ENCODE results near the gene ATOX1. TPM values are rescaled to one million over a fixed set of nuclear protein-coding genes. Genes with fewer than 3 reads are reported as not detected.
A peak's percentile ranks its signal among the peaks of the same experiment; 100 is the strongest.

The ATOX1 gene
- total and polyA plus RNA-seq, 2 of the 13 experiments (the other 11 are each of a cell fraction or from before 2014, with no cell fraction given) = 62.4 to 124 TPM

DNA sequence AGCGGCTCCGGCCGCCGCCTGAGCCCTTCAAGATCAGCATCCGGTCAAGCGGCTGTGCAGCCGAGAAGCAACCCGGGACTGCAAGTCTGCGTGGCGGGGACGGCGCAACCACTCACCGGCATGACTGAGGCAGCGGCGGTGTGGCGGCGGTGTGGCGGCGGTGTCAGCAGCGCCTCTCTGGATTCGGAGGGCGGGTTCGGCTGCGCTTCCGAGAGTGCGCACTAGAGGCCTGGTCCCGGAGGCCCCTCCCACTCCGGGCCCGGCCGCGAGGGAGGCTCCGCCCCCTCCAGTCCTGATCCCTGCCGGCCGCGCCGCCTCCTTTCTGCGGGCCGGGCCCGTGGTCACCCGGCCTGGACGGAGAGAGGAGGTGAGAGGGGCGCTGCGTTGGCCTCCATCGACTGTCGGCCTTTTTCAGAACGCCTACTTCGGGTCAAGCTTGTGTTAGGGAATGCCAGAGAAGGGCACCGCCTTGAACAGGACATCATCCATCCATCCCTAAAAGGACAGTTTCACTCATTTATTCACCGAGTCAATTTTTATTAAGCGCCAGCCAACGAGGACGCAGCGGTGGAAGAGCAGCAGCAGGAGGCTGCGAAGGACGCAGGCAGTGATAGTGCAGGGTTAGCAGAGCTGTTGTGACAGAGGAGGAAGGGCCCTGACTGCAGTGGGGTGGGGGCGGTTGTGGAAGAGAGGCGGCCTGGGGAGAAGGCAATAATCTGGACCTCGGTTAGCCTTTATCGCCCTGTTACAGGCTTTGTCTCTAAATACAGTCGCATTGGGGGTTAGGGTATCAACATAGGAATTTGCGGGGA is at the start of gene ATOX1 (continued):
- TF ChIP-seq, protein P1, sequence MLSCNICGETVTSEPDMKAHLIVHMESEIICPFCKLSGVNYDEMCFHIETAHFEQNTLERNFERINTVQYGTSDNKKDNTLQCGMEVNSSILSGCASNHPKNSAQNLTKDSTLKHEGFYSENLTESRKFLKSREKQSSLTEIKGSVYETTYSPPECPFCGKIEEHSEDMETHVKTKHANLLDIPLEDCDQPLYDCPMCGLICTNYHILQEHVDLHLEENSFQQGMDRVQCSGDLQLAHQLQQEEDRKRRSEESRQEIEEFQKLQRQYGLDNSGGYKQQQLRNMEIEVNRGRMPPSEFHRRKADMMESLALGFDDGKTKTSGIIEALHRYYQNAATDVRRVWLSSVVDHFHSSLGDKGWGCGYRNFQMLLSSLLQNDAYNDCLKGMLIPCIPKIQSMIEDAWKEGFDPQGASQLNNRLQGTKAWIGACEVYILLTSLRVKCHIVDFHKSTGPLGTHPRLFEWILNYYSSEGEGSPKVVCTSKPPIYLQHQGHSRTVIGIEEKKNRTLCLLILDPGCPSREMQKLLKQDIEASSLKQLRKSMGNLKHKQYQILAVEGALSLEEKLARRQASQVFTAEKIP (CRISPR knock-in tag; IDR thresholded peaks at IDR 0.05; ENCODE audit: borderline replicate concordance) = no peak
- peak; percentile 41 for TF ChIP-seq CTCF (CRISPR knock-in tag; IDR thresholded peaks at IDR 0.05)
- 0 out of 2 replicates have a peak, but pooled peaks have one; percentile 7 for TF ChIP-seq PRMT3 (CRISPR knock-in tag; IDR thresholded peaks at IDR 0.05; ENCODE audit: borderline replicate concordance, low read depth)
- peak; percentile 84 for TF ChIP-seq PHF8 (CRISPR knock-in tag; IDR thresholded peaks at IDR 0.05)
- peak; percentile 55 for TF ChIP-seq AGO2 (optimal IDR thresholded peaks at IDR 0.05; ENCODE audit: low read depth, low read length)
- TF ChIP-seq SNAI1 (CRISPR knock-in tag; IDR thresholded peaks at IDR 0.05; ENCODE audit: borderline replicate concordance) = 0 out of 2 replicates have a peak, but pooled peaks have one; percentile 85
- TF ChIP-seq ZNF788 (CRISPR knock-in tag; IDR thresholded peaks at IDR 0.05; ENCODE audit: borderline replicate concordance) = peak; percentile 62
- TF ChIP-seq DZIP1 (CRISPR knock-in tag; IDR thresholded peaks at IDR 0.05) = peak; percentile 82; the same call in 1 of the 2 replicates
- peak; percentile 69; the same call in 1 of the 2 replicates for TF ChIP-seq ZNF891 (CRISPR knock-in tag; IDR thresholded peaks at IDR 0.05)
- peak; percentile 76 for TF ChIP-seq KDM5B (CRISPR knock-in tag; IDR thresholded peaks at IDR 0.05; ENCODE audit: borderline replicate concordance)
- peak; percentile 53 for TF ChIP-seq RBM39 (IDR thresholded peaks at IDR 0.05; ENCODE audit: low read depth, low read length, poor library complexity, severe bottlenecking)
- TF ChIP-seq NRL (CRISPR knock-in tag; IDR thresholded peaks at IDR 0.05; ENCODE audit: borderline replicate concordance) = peak; percentile 83
- TF ChIP-seq ZNF562 (CRISPR knock-in tag; IDR thresholded peaks at IDR 0.05; ENCODE audit: borderline replicate concordance) = no peak
- TF ChIP-seq ZNF775 (CRISPR knock-in tag; IDR thresholded peaks at IDR 0.05; ENCODE audit: borderline replicate concordance) = 0 out of 2 replicates have a peak, but pooled peaks have one; percentile 26
- no peak for TF ChIP-seq GABPA (IDR thresholded peaks at IDR 0.05; ENCODE audit: low read depth, low read length)
- TF ChIP-seq GABPA (CRISPR knock-in tag; IDR thresholded peaks at IDR 0.05; ENCODE audit: low read depth) = 0 out of 2 replicates have a peak, but pooled peaks have one; percentile 22
- TF ChIP-seq ZBTB26 (CRISPR knock-in tag; IDR thresholded peaks at IDR 0.05; ENCODE audit: borderline replicate concordance) = no peak
- TF ChIP-seq HNF1B (CRISPR knock-in tag; IDR thresholded peaks at IDR 0.05) = peak; percentile 82

Data from HepG2 (cell line).